Endometrium (tissue), 2 donors: Measurements from ENCODE around the gene SIK3.
"Not testable (repeated sequence)": the region's sequence is repeated elsewhere in the genome, so short reads cannot be mapped to it uniquely, and the experiment has no call there.

Source experiments
- FAIRE-seq: peaks from 2 replicates; lab custom pipeline; 2012; peaks lifted over from hg19 to GRCh38; lab: Jason Lieb, UNC
- donor health status: control.
- donor health status: control.

SIK3 gene

GRCh38 chr11:117045196-117045595 lies 53.0 kb downstream of the SIK3 start:
- no peak for FAIRE-seq

GRCh38 chr11:117044287-117045035 lies 53.8 kb downstream of the SIK3 start:
- FAIRE-seq: no peak

GRCh38 chr11:117042689-117043088 lies 55.5 kb downstream of the SIK3 start:
- no peak for FAIRE-seq

- FAIRE-seq: no peak
Measured at GRCh38 chr11:117039900-117040299, 58.3 kb downstream of the SIK3 start.

- no peak for FAIRE-seq
Measured at GRCh38 chr11:117039270-117039669, 59.0 kb downstream of the SIK3 start.

GRCh38 chr11:117037975-117038350 lies 60.3 kb downstream of the SIK3 start:
- no peak for FAIRE-seq

GRCh38 chr11:117037279-117037974 lies 60.8 kb downstream of the SIK3 start:
- FAIRE-seq: no peak

- no peak for FAIRE-seq
Measured at GRCh38 chr11:117034901-117035300, 63.3 kb downstream of the SIK3 start.

GRCh38 chr11:117026593-117027330 lies 71.5 kb downstream of the SIK3 start:
- FAIRE-seq: no peak

- not testable (repeated sequence) for FAIRE-seq
Measured at GRCh38 chr11:117023707-117024106, 74.5 kb downstream of the SIK3 start.

GRCh38 chr11:117023178-117023577 lies 75.0 kb downstream of the SIK3 start:
- FAIRE-seq: no peak

- no peak for FAIRE-seq
Measured at GRCh38 chr11:117022526-117022925, 75.7 kb downstream of the SIK3 start.

GRCh38 chr11:117020869-117021564 lies 77.2 kb downstream of the SIK3 start:
- FAIRE-seq: no peak

- FAIRE-seq: no peak
Measured at GRCh38 chr11:117020287-117020686, 77.9 kb downstream of the SIK3 start.

- FAIRE-seq: no peak
Measured at GRCh38 chr11:117019871-117020270, 78.4 kb downstream of the SIK3 start.

- FAIRE-seq: no peak
Measured at GRCh38 chr11:117017456-117017855, 80.8 kb downstream of the SIK3 start.

- no peak for FAIRE-seq
Measured at GRCh38 chr11:117016747-117017146, 81.5 kb downstream of the SIK3 start.

GRCh38 chr11:117016246-117016645 lies 82.0 kb downstream of the SIK3 start:
- FAIRE-seq: no peak

- FAIRE-seq: no peak
Measured at GRCh38 chr11:117011541-117011898, 86.7 kb downstream of the SIK3 start.

GRCh38 chr11:117010808-117011540 lies 87.3 kb downstream of the SIK3 start:
- FAIRE-seq: peak; percentile 58

GRCh38 chr11:117009905-117010605 lies 88.2 kb downstream of the SIK3 start:
- no peak for FAIRE-seq
